ENCODE data around the gene MSH5. TPM values are rescaled to one million over a fixed set of nuclear protein-coding genes. Genes with fewer than 3 reads are reported as not detected.

Gene MSH5
- total and polyA plus RNA-seq, 9 of the 15 experiments (the other 6 are each of a cell fraction or from before 2014, with no cell fraction given): 12.5 to 104 (median 46.6) TPM

DNA sequence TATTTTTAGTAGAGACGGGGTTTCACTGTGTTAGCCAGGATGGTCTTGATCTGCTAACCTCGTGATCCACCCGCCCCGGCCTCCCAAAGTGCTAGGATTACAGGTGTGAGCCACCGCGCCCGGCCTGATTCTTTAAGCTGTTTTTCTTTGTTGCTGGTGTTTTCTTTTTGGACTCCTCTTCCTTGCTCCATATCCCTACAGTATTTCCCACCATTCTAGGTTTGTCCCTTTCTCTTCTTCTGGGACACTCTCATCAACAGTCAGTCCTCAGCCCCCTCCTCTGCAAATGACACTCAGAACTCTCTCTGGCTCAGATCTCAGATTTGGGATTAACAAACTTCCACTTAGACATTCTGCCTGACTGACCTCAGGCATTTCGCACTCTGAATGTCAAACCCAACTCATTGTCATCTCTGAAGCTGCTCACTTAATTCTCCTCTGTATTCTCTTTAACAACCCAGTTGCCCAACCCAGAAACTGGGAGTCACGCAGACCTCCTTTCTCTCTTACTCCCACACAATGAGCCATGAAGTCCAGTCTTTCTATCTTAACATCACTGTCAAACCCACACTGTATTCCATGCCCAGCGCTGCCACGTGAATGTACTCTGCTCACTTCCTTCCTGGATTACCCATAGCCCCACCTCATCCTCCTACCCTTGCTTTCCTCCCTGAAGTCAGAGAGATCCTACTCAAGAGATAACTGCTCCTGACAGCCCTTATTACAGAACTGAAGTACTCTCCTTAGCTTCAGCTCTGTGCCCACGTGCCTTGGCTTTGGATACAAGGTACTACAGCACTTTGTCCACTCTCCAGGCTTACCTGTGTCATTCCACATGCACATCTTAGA, 14.1 kb upstream of the MSH5 start (continued):
- TF ChIP-seq, protein P1, sequence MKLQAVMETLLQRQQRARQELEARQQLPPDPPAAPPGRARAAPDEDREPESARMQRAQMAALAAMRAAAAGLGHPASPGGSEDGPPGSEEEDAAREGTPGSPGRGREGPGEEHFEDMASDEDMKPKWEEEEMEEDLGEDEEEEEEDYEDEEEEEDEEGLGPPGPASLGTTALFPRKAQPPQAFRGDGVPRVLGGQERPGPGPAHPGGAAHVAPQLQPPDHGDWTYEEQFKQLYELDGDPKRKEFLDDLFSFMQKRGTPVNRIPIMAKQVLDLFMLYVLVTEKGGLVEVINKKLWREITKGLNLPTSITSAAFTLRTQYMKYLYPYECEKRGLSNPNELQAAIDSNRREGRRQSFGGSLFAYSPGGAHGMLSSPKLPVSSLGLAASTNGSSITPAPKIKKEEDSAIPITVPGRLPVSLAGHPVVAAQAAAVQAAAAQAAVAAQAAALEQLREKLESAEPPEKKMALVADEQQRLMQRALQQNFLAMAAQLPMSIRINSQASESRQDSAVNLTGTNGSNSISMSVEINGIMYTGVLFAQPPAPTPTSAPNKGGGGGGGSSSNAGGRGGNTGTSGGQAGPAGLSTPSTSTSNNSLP (IDR thresholded peaks at IDR 0.05; ENCODE audit: borderline replicate concordance, low read depth, low read length): no peak
- TF ChIP-seq CSDE1 (IDR thresholded peaks at IDR 0.05): no peak
- no peak for TF ChIP-seq ZNF143 (CRISPR knock-in tag; IDR thresholded peaks at IDR 0.05)
- no peak for TF ChIP-seq RFX5 (IDR thresholded peaks at IDR 0.05; ENCODE audit: low read depth, low read length)
- no peak for TF ChIP-seq SRSF7 (optimal IDR thresholded peaks at IDR 0.05; ENCODE audit: low read depth, low read length)
- peak; percentile 72; the same call in 1 of the 2 replicates for TF ChIP-seq ZNF830 (CRISPR knock-in tag; IDR thresholded peaks at IDR 0.05)
- TF ChIP-seq NFRKB (IDR thresholded peaks at IDR 0.05; ENCODE audit: low read depth): peak; percentile 81
- TF ChIP-seq SMAD2 (IDR thresholded peaks at IDR 0.05; ENCODE audit: low read depth, low read length): no peak
- peak; percentile 64 for TF ChIP-seq LEF1 (IDR thresholded peaks at IDR 0.05)
- peak; percentile 37; the same call in 1 of the 2 replicates for TF ChIP-seq SOX6 (IDR thresholded peaks at IDR 0.05)
- TF ChIP-seq, protein P2, sequence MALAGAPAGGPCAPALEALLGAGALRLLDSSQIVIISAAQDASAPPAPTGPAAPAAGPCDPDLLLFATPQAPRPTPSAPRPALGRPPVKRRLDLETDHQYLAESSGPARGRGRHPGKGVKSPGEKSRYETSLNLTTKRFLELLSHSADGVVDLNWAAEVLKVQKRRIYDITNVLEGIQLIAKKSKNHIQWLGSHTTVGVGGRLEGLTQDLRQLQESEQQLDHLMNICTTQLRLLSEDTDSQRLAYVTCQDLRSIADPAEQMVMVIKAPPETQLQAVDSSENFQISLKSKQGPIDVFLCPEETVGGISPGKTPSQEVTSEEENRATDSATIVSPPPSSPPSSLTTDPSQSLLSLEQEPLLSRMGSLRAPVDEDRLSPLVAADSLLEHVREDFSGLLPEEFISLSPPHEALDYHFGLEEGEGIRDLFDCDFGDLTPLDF (CRISPR knock-in tag; IDR thresholded peaks at IDR 0.05): no peak
- TF ChIP-seq MCM7 (IDR thresholded peaks at IDR 0.05): no peak
- TF ChIP-seq KDM1A (IDR thresholded peaks at IDR 0.05): no peak
- TF ChIP-seq, protein P3, sequence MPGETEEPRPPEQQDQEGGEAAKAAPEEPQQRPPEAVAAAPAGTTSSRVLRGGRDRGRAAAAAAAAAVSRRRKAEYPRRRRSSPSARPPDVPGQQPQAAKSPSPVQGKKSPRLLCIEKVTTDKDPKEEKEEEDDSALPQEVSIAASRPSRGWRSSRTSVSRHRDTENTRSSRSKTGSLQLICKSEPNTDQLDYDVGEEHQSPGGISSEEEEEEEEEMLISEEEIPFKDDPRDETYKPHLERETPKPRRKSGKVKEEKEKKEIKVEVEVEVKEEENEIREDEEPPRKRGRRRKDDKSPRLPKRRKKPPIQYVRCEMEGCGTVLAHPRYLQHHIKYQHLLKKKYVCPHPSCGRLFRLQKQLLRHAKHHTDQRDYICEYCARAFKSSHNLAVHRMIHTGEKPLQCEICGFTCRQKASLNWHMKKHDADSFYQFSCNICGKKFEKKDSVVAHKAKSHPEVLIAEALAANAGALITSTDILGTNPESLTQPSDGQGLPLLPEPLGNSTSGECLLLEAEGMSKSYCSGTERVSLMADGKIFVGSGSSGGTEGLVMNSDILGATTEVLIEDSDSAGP (CRISPR knock-in tag; IDR thresholded peaks at IDR 0.05): no peak
- no peak for TF ChIP-seq SMARCB1 (IDR thresholded peaks at IDR 0.05; ENCODE audit: insufficient read length, low read depth)
- TF ChIP-seq, protein P4, sequence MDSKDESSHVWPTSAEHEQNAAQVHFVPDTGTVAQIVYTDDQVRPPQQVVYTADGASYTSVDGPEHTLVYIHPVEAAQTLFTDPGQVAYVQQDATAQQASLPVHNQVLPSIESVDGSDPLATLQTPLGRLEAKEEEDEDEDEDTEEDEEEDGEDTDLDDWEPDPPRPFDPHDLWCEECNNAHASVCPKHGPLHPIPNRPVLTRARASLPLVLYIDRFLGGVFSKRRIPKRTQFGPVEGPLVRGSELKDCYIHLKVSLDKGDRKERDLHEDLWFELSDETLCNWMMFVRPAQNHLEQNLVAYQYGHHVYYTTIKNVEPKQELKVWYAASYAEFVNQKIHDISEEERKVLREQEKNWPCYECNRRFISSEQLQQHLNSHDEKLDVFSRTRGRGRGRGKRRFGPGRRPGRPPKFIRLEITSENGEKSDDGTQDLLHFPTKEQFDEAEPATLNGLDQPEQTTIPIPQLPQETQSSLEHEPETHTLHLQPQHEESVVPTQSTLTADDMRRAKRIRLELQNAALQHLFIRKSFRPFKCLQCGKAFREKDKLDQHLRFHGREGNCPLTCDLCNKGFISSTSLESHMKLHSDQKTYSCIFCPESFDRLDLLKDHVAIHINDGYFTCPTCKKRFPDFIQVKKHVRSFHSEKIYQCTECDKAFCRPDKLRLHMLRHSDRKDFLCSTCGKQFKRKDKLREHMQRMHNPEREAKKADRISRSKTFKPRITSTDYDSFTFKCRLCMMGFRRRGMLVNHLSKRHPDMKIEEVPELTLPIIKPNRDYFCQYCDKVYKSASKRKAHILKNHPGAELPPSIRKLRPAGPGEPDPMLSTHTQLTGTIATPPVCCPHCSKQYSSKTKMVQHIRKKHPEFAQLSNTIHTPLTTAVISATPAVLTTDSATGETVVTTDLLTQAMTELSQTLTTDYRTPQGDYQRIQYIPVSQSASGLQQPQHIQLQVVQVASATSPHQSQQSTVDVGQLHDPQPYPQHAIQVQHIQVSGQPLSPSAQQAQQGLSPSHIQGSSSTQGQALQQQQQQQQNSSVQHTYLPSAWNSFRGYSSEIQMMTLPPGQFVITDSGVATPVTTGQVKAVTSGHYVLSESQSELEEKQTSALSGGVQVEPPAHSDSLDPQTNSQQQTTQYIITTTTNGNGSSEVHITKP (IDR thresholded peaks at IDR 0.05; ENCODE audit: partially characterized antibody): peak; percentile 8
- no peak for TF ChIP-seq HOXB6 (CRISPR knock-in tag; IDR thresholded peaks at IDR 0.05; ENCODE audit: borderline replicate concordance)
- no peak for TF ChIP-seq TAF9B (IDR thresholded peaks at IDR 0.05; ENCODE audit: partially characterized antibody)
- no peak for TF ChIP-seq MTA2 (IDR thresholded peaks at IDR 0.05; ENCODE audit: low read depth)
